KOPT-K1 (cell line): Measurements from ENCODE around the gene PIH1D2.
"Not testable (repeated sequence)": the region's sequence is repeated elsewhere in the genome, so short reads cannot be mapped to it uniquely, and the experiment has no call there.

ENCODE experiments used
- H3K27ac ChIP-seq: fragments of 200-600 bp; sonication (generic); 2 replicates; pipeline ENCODE4 v1.5.1; 2016; ENCODE audit warnings: antibody characterized with exemption, mild to moderate bottlenecking, low read depth, low read length; ENCODE audit not compliant: poor library complexity, severe bottlenecking
- H3K36me3 ChIP-seq: fragments of 200-600 bp; sonication (generic); 2 replicates; pipeline ENCODE4 v1.5.1; 2017; ENCODE audit warnings: antibody characterized with exemption, mild to moderate bottlenecking, low read length, moderate library complexity; ENCODE audit not compliant: insufficient read depth
- H3K9me3 ChIP-seq: fragments of 200-600 bp; sonication (generic); 2 replicates; pipeline ENCODE4 v1.5.1; 2017; ENCODE audit warnings: antibody characterized with exemption, low read length, mild to moderate bottlenecking; ENCODE audit not compliant: insufficient read depth, poor library complexity, severe bottlenecking

PIH1D2 gene

DNA sequence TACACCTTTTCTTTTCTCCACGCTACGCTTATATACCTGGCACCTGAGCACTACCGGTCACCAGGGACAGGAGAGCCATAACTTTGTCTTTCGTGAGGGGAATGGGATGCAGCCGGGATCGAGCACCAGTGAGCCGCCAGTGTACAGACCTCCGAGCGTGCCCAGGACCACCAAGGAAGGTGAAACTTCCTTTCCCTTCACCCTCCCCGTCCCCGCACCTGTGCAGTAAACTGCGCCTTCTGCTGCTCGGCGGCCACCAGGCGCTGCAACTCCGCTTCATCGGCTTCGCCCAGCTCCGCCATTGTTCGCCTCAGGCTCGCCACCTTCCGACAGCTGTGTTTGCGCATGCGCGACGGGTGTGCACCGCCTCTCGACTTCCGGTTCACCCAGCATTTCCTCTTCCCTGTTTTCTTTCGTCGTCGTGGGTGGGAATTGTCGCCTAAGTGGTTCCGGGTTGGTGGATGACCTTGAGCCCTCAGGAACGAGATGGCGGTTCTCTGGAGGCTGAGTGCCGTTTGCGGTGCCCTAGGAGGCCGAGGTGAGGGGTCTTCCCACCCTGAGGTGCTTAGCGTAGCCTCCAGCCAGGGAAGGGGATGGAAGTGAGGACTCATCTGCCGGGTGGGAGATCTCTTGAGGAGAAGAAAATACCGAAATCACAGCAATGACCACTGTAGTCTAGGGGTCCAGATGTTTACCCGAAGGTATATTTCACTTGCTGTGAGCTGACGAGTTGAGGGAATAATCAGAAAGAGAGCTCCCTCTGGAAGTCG is 12.8 kb upstream of the PIH1D2 start, which contains the start of the genes SDHD and TIMM8B:
TSS of gene SDHD (plus strand) at position 452 of the 770 bp plus-strand sequence. CDS start at position 487, 35 bp downstream.
TSS of gene TIMM8B (minus strand) at position 335 of the 770 bp plus-strand sequence. CDS start at position 302, 33 bp downstream.
- peaks cover 79% of the 10 kb centered on the region for H3K36me3 ChIP-seq

DNA sequence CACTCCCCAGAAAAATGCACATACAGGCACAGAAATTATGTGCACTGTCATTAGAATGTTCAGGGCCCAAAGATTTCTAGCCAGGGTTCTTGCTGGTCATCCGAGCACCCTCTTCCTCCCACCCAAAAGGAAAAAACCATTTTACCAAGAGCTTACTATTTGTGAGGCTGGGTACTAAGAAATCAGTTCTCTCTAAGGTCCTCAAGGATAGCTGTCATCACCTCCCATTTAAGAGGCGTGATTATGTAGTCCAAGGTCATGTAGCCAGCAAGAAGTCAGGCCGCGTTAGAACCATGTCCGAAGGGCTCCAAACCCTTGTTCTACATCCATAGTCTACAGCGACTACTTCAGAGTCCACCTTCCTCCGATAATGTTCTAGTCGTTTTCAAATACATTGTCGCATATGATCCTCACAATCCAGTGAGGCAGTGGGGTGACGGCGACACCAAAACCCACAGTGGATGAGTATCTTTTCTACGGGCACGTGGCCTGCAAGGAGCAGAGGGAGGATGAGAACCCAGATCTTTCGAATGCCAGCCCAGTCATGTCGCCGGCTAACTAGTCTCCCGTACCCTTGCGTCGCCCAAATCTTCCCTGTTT is 12.1 kb upstream of the PIH1D2 start:
- peaks cover 79% of the 10 kb centered on the region for H3K36me3 ChIP-seq
- H3K27ac ChIP-seq = peak overlapping the region; percentile 85
- H3K9me3 ChIP-seq = no peaks in the 10 kb centered on the region

More for the DNA sequence above, 12.8 kb upstream of the PIH1D2 start, which contains the start of the genes SDHD and TIMM8B:
- Histone ChIP-seq H3K9me3 (no peaks in the 10 kb centered on the region), H3K27ac (peak within 1 kb of the TSS; percentile 85)

- peaks cover 76% of the 10 kb centered on the region for H3K36me3 ChIP-seq
- H3K9me3 ChIP-seq = no peaks in the 10 kb centered on the region
- no peak overlapping the region for H3K27ac ChIP-seq
These were observed 8.9 kb upstream of the PIH1D2 start for GRCh38 chr11:112082729-112083128.

- H3K9me3 ChIP-seq = no peaks in the 10 kb centered on the region
- H3K27ac ChIP-seq = no peak overlapping the region
- H3K36me3 ChIP-seq = peaks cover 63% of the 10 kb centered on the region
These were observed 10.9 kb downstream of the PIH1D2 start for GRCh38 chr11:112062923-112063322.

- Histone ChIP-seq H3K27ac (no peak overlapping the region), H3K9me3 (no peaks in the 10 kb centered on the region), H3K36me3 (peaks cover 90% of the 10 kb centered on the region)
These were observed 15.7 kb downstream of the PIH1D2 start for GRCh38 chr11:112058103-112058502.

- peaks cover 90% of the 10 kb centered on the region for H3K36me3 ChIP-seq
- H3K9me3 ChIP-seq = no peaks in the 10 kb centered on the region
- H3K27ac ChIP-seq = no peak overlapping the region
These were observed 16.6 kb downstream of the PIH1D2 start for GRCh38 chr11:112057170-112057569.

GRCh38 chr11:112051768-112052167 is 22.0 kb downstream of the PIH1D2 start:
- no peaks in the 10 kb centered on the region for H3K9me3 ChIP-seq
- H3K36me3 ChIP-seq = peaks cover 94% of the 10 kb centered on the region
- H3K27ac ChIP-seq = no peak overlapping the region

GRCh38 chr11:112050721-112051120 is 23.1 kb downstream of the PIH1D2 start:
- Histone ChIP-seq H3K36me3 (peaks cover 94% of the 10 kb centered on the region), H3K27ac (no peak overlapping the region), H3K9me3 (no peaks in the 10 kb centered on the region)

DNA sequence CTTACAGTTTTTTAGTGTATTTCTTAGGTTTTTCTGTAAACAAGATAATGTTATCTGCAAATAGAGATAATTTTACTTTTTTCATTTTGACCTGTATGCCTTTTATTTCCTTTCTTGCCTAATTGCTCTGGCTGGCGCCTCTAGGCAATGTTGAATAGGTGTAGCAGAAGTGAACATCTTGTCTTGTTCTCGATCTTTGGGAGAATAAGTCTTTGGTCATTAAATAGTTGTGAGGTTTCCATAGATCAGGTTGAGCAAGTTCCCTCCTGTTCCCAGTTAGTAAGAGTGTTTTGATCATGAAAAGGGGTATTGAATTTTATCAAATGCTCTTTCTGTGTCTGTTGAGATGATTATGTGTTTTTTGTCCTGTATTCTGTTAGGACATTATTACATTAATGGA is 24.0 kb downstream of the PIH1D2 start:
- Histone ChIP-seq H3K36me3 (peaks cover 99% of the 10 kb centered on the region), H3K27ac (no peak overlapping the region), H3K9me3 (no peaks in the 10 kb centered on the region)

DNA sequence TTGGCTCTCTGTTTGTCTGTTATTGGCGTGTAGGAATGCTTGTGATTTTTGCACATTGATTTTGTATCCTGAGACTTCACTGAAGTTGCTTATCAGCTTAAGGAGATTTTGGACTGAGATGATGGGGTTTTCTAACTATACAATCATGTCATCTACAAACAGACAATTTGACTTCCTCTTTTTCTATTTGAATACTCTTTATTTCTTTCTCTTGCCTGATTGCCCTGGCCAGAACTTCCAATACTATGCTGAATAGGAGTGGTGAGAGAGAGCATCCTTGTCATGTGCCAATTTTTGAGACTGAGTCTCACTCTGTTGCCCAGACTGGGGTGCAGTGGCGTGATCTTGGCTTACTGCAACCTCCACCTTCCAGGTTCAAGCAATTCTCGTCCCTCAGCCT is 25.6 kb downstream of the PIH1D2 start:
- H3K27ac ChIP-seq, H3K9me3 ChIP-seq: not testable (repeated sequence)
- H3K36me3 ChIP-seq = peaks cover 99% of the 10 kb centered on the region

DNA sequence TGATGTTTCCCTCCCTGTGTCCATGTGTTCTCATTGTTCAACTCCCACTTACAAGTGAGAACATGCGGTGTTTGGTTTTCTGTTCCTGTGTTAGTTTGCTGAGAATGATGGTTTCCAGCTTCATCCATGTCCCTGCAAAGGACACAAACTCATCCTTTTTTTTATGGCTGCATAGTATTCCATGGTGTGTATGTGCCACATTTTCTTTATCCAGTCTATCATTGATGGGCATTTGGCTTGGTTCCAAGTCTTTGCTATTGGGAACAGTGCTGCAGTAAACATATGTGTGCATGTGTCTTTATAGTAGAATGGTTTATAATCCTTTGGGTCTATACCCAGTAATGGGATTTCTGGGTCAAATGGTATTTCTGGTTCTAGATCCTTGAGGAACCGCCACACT is 27.2 kb downstream of the PIH1D2 start:
- not testable (repeated sequence) for H3K9me3 ChIP-seq, H3K27ac ChIP-seq
- peaks cover 100% of the 10 kb centered on the region for H3K36me3 ChIP-seq

GRCh38 chr11:112044961-112045360 is 28.9 kb downstream of the PIH1D2 start:
- Histone ChIP-seq H3K27ac (no peak overlapping the region), H3K9me3 (no peaks in the 10 kb centered on the region), H3K36me3 (peaks cover 99% of the 10 kb centered on the region)

DNA sequence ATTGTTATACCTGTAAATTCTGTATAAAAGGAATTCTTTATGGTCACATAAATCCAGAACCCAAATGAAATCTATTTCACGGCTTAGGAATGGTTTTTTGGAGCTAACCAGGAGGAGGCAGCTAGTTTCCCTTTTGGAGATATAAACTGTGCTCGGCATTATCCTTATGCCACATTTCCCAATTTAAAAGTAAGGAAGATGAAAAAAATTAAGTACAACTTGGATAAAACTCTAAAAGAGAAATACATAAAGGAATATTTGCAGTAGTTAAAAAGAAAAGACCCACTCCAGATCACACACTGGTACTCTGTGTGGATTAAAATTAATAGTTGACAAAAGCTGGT is 30.9 kb downstream of the PIH1D2 start:
- Histone ChIP-seq H3K27ac (no peak overlapping the region), H3K9me3 (no peaks in the 10 kb centered on the region), H3K36me3 (peaks cover 99% of the 10 kb centered on the region)

- Histone ChIP-seq H3K9me3 (no peaks in the 10 kb centered on the region), H3K27ac (no peak overlapping the region), H3K36me3 (peaks cover 99% of the 10 kb centered on the region)
These were observed 31.5 kb downstream of the PIH1D2 start for GRCh38 chr11:112042161-112042960.

DNA sequence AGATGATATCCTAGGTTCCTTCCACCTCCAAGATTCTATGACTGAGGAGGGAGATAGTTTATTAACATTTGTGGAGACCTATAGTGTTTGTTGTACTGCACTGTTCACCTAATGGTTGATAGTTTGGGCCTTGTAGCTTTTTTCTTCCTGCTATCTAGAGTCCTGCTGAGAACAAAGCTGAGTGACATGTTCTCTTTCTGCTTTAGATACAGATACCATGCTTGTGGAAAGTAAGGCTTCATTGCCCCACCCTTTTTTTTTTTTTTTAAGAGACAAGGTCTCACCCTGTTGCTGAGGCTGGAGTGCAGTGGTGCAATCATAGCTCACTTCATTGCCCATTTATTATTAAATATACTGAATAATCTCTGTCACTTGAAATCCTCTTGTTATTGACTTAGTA is 36.3 kb downstream of the PIH1D2 start:
- no peak overlapping the region for H3K27ac ChIP-seq
- no peaks in the 10 kb centered on the region for H3K9me3 ChIP-seq
- peaks cover 87% of the 10 kb centered on the region for H3K36me3 ChIP-seq
